Measurements from ENCODE around the gene AGBL4.

AGBL4 gene

DNA sequence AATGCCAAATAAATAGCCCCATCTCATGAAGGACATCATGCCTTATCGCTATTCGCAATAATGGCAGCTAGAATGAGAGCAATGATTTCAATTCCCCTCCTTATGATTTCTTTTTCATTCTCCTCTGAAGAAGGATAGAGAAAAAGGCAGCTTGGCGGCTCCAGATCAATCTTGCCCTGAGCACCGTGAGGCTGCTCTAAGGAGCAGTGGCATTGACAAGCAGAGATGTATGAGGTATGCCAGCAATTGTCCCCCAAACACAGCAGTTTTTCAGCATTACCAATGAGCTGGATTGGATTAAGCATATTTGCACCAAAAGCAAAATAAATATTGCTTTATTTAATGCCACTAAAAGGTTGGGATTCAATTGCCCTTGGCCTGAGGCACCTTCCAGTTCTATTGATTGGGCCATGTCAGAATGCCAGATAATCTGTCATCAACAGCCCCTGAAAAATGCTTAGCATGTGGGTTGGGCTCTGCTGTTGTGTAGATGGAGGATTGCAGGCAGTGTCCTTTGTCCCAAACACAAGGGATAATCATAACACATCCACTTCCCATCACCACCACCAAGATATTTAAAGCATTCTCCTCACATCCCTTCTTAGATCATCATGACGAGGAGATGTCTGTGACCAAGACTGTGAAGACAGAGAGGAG lies 1382.8 kb downstream of the AGBL4 start:
- DNase-seq: no peak

DNA sequence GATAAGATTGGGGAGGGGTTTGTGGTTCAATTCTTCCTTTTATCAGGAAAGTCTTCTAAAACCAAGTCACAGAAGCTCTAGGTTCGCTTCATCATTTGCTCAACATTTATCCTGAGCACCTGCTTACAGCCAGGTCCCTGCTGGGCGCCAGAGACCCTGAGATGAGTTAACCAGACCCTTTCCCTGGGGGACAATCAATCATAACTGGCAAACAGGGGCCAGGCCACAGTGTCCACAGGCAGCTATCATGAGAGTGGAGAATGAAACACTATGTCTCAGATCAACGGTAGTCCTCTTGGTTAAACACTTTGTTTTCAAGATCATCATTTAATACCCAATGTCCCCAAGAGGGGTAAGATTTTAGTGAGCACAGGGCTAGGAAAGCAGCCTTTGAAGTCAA lies 1393.9 kb downstream of the AGBL4 start:
- DNase-seq: no peak

GRCh38 chr1:48627486-48627885 lies 1396.3 kb downstream of the AGBL4 start:
- no peak for DNase-seq

GRCh38 chr1:48619539-48619938 lies 1404.2 kb downstream of the AGBL4 start:
- DNase-seq: no peak

DNA sequence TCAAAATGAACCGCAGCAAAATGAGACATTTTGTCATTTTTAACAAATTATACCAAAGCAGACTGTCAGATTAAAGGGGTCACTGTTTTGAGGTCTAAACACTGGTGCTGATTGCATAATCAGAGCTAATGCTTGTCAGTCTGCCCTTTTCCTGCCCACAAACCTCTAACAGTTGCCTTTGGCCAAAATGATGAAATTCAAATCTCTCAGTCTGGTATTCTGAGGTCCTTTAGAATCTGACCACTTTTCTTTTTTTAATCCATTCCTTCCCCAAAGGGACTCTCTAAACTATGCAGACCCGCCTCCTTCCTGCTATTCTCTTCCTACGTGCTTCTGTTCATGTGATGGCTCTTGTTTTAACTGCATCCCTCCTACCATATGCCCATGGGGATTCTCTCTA lies 1406.5 kb downstream of the AGBL4 start:
- DNase-seq: peak; percentile 14 to 20

- DNase-seq: no peak
These were observed 1407.0 kb downstream of the AGBL4 start for GRCh38 chr1:48616710-48617109.

DNA sequence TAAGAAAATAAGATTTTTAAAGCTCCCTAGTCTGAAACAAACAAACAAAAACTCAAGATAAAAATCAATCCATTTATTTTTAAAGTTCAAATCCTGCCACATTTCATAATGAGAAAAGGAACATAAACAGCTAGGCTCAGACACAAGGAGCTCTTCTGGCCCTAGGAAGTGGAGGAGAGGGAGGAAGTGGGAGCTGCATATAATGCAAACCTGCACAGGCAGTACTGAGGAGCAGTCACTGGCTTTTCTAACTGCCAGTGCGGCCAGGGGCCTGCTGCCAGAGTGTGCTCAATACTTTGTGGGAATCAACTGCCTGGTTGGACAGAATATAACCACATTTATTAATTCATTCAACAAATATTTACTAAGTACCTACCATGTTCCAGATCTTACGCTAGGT lies 1411.9 kb downstream of the AGBL4 start:
- DNase-seq: peak in 1 of 2 donors; percentile 14

DNA sequence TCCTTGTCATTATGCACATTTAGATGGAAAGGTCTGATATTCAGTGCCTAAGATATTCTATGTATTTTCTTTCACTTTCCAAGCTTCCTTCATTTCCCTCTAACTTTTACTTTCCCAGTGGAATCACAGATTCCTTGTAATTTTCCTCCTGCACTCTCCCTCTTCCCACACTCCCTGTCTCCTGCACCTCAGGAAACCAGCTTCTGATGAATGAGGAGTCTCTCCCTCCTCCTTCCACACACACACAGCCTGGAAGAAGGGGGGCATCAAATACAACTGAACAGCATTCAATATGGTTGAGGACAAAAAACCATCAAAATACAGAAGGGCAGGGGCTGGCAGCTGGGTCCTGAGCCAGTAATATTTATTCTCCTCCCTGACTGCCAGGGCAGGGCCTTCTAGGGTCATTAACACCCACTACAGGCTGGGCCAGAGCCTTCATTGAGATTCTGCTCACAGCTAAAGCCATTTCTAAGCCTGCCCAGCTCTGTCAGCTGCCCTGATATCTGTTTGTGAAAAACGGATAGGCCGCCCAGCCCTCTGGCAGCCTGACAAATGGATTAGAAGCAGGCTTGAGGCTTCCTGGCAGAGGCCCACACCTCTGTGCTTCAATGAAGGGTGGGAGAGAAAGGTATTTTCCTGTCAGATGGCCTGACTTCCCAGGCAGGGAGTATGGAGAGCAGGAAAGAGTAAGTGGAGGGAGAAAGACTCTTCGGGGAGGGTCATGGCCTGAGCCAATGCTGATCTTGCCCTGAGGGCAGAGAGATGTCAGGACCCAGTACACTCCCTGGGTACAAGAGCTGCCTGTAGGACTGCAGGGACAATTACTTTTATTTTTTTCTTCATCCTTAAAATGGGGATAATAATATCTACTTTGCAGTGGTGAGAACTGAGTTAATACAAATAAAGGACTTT lies 1412.9 kb downstream of the AGBL4 start:
- no peak for DNase-seq

DNA sequence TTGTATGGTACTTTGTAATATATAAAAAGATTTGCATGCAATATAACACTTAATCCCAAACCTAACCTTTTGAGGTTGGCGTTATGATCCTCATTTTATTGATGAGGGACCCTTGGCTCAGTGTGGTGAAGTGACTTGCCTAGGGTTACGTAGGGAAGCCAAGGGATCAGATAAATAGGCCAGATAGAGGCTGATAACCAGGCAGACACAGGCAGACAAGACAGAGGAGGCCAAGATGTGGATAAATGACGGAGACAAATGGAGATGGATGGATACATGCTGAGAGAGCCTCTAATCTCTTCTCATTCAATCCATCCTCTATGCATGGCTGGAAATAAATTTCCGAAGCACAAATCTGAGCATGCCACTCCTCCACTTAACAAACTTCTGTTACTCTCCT lies 1414.9 kb downstream of the AGBL4 start:
- DNase-seq: no peak

GRCh38 chr1:48603222-48603621 lies 1420.5 kb downstream of the AGBL4 start:
- no peak for DNase-seq

- no peak for DNase-seq
These were observed 1421.4 kb downstream of the AGBL4 start for GRCh38 chr1:48602349-48602748.

DNA sequence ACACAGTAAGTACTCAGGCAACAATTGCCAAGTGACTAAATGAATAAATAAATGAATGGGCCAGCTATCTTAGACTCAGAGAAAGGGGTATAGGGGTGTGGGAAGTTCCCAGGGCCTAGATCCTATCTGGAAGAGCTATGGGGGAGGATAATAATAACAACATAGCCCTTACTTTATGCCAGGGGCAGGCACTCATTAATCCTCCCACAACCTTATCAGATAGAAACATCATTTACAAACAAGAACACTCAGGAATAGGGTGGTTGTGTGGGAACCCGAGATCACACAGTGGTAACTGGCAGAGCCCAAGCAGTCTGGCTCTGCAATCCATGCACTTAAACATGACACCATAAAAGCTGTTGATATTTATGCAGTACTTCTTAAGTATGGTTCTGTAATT lies 1423.6 kb downstream of the AGBL4 start:
- DNase-seq: no peak

GRCh38 chr1:48597663-48598062 lies 1426.1 kb downstream of the AGBL4 start:
- DNase-seq: no peak

- no peak for DNase-seq
These were observed 1427.7 kb downstream of the AGBL4 start for GRCh38 chr1:48596046-48596445.

GRCh38 chr1:48595613-48596012 lies 1428.1 kb downstream of the AGBL4 start:
- no peak for DNase-seq

DNA sequence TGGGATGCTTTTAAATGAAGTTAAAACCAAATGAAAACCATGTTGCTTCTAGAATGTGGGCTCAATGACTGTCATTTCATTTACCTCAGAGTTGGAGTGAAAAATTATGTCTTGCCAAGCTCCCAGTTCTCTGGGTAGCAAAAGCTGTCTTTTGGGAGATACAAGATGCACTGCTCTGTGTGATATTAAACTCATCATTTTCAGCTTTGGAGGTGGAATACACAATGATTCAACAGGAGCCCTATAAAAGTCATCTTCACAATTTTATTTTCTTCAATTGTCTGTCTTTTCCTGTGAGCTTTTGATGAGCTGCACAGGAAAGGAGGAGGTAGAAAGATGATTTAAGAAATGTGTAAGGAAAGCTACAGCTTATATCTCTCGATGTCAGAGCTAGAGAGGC lies 1431.4 kb downstream of the AGBL4 start:
- DNase-seq: no peak

GRCh38 chr1:48591181-48591580 lies 1432.6 kb downstream of the AGBL4 start:
- no peak for DNase-seq

DNA sequence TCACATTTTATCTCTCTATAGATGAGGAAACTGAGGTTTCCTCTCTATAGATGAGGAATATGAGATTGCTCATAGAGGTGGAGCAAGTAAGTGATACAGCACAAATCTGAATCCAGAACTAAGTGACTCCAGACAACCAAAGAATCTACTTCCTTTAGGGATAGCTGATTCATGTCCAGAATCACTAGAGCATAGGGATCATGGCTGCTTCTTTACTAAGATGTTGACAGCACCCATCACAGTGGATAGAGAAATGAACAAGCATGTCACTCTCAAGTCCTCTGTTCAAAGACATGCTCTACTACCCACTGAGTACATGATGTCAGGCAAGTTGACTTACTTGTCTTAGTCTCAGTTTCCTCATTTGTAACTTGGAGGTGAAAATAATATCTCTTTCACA lies 1435.7 kb downstream of the AGBL4 start:
- no peak for DNase-seq

GRCh38 chr1:48582408-48582807 lies 1441.3 kb downstream of the AGBL4 start:
- DNase-seq: no peak

GRCh38 chr1:48581270-48581669 lies 1442.5 kb downstream of the AGBL4 start:
- no peak for DNase-seq

- DNase-seq: no peak
These were observed 1447.2 kb downstream of the AGBL4 start for GRCh38 chr1:48576565-48576964.

- DNase-seq: peak in 1 of 2 donors; percentile 50
These were observed 1451.0 kb downstream of the AGBL4 start for GRCh38 chr1:48572646-48573258.

DNA sequence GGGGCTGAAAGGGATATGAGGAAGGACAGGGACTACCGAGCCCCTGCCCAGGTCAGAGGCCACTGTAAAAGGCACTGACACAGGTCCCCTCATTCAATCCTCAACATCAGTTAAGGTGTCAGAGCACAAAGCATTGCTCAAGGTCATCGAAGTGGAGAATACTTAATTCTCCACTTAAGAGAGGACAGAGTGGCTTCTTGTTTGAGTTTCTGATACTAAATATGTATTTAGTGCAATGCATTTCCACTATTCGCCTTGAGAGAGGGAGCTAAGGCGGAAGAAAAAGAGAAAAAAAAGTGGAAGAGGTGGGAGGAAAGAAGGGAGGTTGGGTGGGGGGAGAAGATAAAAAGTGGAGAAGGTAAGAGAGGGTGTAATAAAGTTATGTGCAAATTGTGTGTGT lies 1451.6 kb downstream of the AGBL4 start:
- DNase-seq: no peak
